T47D (cell line): ENCODE data around the gene LRRC46.

ENCODE experiments used
- DNase-seq, 2 experiments: peaks; one replicate each; pipeline versions ENCODE4 v3.0.0 to v3.0.0-alpha.2; 2011 to 2012; ENCODE audit warnings: low read depth in 1 of 2, low spot score in 1 of 2
- JUND ChIP-seq: IDR thresholded peaks from 2 replicates; pipeline ENCODE4 v1.6.1; 2012; ENCODE audit warnings: low read depth
- in situ Hi-C: cut with HindIII; loops from 2 replicates; pipeline ENCODE4 v1.10.0; 2016; ENCODE audit warnings: low sequenced_read_pairs, low pct_unique_long_range_greater_than_20kb

LRRC46 gene

DNA sequence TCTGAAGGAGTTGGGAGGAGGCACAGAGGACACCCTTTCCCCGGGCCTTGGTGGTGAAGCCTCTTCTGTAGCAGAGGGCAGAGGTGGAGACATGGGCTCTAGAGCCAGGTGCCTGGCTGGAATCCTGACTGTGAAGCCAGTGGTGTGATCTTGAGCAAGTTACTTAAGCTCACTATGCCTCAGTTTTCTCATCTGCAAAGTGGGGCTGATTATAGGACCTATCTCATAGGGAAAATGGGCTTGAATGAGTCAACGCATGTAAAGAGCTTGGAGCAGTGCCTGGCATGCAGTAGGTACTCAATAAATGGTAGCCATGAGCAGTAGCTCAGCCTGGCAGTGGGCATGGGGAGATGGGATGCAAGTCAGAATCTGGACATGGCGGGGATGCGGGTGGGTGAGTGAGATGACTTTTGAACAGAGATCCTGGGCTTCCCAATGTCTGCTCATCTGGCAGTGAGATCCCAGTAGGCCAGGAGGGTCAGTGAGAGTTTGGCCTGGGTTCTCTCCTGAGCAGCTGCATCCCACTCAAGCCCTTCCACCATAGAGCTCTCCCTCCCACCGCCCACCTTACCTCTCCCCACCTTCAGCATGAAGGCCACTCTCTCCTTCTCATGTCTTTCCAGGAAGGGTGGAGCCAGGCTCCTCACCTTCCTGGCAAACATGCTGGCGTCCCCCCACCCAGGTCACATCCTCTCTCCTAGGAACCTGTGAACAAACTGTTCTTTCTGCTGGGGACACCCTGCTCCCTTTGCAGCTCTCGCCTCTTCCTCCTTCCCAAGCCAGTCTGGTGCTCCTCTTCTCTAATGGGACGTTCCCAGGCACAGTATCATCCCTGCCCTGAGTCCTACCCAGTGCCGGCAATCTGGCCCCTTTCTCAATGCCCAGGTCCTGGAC is 51.5 kb downstream of the LRRC46 start:
- in situ Hi-C loops = no loop called here
- no peak for DNase-seq
- TF ChIP-seq JUND = no peak

DNA sequence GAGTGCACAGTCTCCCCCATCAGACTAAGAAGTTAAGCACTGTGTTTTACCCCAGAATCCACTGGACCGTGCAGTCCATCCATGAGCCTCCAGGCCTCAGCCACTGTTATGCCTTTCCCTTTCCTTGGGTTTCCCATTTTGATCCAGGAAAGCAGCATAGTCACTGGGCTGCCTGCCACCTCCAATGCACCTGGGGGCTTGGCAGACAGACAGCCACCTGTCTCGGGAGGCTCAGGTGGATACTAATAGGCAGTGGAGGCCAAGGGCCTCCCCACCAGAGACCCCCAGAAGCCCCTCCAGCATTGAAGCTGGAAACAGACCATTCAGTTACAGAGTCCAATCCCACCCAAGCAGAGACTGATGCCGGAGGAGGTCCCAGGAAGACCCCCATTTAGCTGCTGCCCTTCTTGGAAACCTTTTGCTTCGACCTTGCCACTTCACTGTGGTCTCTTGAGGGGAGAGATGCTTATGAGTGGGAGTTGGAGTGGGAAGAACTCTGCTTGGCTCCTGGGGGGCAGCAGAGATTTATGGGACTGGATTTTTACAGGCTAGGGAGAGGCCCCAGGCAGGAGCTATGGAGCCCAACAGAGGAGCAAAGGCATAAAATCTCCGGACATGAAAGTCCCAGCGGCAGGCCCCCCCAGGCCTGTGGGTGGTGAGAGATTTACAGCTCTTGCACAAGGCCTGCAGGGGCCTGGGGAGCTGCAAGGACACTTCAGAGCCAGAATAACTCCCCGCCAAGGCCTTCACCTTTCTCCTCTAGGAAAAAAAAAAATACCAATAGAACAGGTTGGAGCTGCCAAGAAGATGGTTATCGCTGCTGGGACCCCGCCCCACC is 52.3 kb downstream of the LRRC46 start:
- in situ Hi-C loops = no loop called here
- no peak for TF ChIP-seq JUND
- peak in 1 of 2 experiments; percentile 67 for DNase-seq

DNA sequence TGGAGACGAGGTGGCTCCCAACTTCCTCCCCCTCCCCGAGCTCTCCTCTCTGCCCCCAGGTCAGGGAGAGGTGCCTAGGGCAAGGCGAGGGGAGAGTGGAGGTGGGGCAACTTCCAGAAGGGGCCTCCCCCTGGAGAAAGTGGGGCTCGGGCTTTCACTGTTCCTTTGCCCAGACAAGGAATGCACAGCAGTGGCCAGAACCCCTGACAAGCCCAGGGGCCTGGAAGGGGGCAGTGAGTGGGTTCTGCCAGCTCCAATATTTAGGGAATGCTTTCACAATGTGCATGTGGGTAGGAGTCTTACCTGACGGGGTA is 52.9 kb downstream of the LRRC46 start:
- TF ChIP-seq JUND = no peak
- in situ Hi-C loops = no loop called here
- no peak for DNase-seq

DNA sequence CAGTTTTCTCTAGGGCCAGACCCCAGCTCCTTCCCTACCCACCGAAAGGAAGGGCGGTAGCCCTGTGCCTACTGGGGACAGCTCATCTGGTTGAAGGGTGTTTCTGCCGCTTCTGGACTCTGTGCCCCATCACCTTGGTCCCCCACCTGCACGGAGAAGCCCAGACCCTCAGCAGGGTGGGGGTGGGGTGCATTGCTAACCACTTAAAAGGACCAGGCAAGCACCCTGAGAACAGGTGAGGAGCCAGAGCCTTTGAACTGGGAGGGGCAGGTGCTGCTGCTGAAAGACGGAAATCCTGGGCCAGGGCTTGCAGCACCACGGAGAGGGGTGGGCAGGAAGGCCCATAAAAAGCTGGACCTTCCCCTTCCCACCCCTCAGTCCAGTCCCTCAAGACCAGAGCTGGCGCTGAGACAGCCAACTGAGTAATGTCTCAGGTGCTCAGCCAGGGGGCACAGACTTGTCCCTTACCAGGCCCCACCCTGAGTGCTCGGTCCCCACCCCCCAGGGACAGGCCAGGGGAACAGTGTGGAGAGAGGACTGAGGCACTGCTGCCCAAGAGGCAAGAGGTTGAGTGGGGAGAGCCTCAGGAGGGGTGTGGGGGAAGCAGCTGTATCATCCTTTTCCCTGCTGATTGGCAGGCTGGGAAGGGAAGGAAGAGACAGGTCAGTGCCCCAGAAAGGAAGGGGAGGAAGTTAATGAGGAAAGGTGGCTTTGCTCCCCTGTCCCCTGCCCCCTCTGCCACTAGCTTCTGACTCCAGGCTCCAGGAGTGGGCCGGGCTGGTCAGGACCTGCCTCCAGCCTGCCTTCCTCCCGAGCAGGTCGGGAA is 53.6 kb downstream of the LRRC46 start:
- DNase-seq = no peak
- in situ Hi-C loops = no loop called here

More for the DNA sequence above, 53.6 kb downstream of the LRRC46 start:
- TF ChIP-seq JUND = no peak
